ENCODE data around the gene BBS12.

- no peak for TF ChIP-seq CTCF (conservative IDR thresholded peaks at IDR 0.05)
- no peak for TF ChIP-seq ZFX (IDR thresholded peaks at IDR 0.05)
These were observed 52.6 kb downstream of the BBS12 start for GRCh38 chr4:122785099-122785498.

Data from C4-2B (cell line).